SU-DHL-6 (cell line): ENCODE results near the gene PPP3CA.

Experiments used
- EZH2phosphoT487 ChIP-seq: fragments of 200-600 bp; sonication (generic), shearing (Covaris generic); conservative IDR thresholded peaks from 2 replicates; pipeline ENCODE4 v1.6.1; 2018; ENCODE audit warnings: mild to moderate bottlenecking, antibody characterized with exemption, low read length, moderate library complexity, mixed read lengths
- TF ChIP-seq, protein P1 (sequence below): fragments of 200-600 bp; sonication (generic); IDR thresholded peaks from one replicate; pipeline ENCODE4 v1.5.1; 2017; ENCODE audit warnings: antibody characterized with exemption, mild to moderate bottlenecking, low read length, moderate library complexity; ENCODE audit not compliant: insufficient read depth, poor library complexity, severe bottlenecking

DNA sequence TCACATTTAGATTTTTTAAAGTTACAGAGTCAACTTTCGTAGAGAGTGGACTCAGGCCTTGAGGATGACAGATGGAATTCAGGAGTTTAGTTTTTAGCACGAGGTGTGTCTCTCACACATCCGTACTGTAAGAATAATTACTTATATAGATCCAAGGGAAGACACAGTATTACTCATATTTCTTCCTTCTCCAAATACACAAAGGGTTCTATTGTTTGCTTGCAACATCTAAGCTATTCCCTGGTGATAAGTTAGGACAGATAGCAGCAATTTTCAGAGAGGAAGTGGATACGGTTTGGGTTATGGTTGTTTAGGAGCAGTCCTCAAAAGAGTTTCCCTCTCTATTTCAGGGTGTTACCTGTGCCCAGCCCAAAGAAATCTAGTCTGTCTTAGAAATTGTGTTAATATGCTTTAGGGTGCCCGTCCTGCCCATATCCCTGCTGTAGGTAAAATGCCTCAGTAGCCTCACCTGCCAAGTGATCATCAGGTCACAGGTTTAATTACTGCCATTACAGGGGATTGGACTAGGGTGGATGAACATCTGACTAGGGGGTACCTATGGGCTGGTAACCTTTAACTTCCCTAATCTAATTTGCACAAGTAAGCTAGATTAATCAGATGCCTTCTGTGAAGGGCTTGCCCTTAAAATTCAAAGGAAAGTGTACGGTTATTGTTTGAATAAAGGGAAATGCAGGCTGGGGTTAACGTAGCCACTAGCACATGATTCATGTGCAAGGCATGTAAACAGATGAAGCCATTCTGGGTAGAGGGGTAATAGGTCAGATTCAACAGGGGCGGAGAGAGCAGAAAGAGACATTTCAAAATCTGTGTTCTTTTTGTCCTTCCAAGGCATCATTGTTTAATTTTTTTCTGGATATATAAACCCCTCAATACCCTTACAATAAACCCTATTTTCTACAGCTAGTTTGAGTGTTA lies 8.7 kb upstream of the PPP3CA start:
- TF ChIP-seq, protein P1, sequence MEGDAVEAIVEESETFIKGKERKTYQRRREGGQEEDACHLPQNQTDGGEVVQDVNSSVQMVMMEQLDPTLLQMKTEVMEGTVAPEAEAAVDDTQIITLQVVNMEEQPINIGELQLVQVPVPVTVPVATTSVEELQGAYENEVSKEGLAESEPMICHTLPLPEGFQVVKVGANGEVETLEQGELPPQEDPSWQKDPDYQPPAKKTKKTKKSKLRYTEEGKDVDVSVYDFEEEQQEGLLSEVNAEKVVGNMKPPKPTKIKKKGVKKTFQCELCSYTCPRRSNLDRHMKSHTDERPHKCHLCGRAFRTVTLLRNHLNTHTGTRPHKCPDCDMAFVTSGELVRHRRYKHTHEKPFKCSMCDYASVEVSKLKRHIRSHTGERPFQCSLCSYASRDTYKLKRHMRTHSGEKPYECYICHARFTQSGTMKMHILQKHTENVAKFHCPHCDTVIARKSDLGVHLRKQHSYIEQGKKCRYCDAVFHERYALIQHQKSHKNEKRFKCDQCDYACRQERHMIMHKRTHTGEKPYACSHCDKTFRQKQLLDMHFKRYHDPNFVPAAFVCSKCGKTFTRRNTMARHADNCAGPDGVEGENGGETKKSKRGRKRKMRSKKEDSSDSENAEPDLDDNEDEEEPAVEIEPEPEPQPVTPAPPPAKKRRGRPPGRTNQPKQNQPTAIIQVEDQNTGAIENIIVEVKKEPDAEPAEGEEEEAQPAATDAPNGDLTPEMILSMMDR, result no peak
- no peak for TF ChIP-seq EZH2phosphoT487
